HCT116 (cell line): ENCODE measurements around the gene GRID2. TPM values are rescaled to one million over a fixed set of nuclear protein-coding genes. Genes with fewer than 3 reads are reported as not detected.

Experiments
- ATAC-seq: fragments of 200-7000 bp; cut with Tn5 transposase; 2 replicates; pipeline ENCODE4 v1.9.1; 2020; ENCODE audit warnings: mild to moderate bottlenecking, moderate library complexity
- BruUV-seq: library from RNA; stranded (reverse); fragments of 400-500 nt; replicated peaks from 2 replicates; lab custom pipeline; 2021; lab: Mats Ljungman, UMichigan
- CTCF ChIA-PET: fragments of 300-600 bp; sonication (Branson Sonifier 250); formaldehyde crosslinking; loops from one replicate; lab custom pipeline; 2021; ENCODE audit warnings: antibody characterized with exemption; lab: Charles Lee
- POLR2A ChIA-PET: fragments of 300-600, 350-600 bp; sonication (Branson Sonifier 250); formaldehyde crosslinking; loops from one replicate; lab custom pipeline; 2021; ENCODE audit warnings: antibody characterized with exemption; lab: Charles Lee
- RAD21 ChIA-PET, 2 experiments: fragments of 300-600 bp; sonication (Branson Sonifier 250); formaldehyde crosslinking; loops; one replicate each; lab custom pipeline; 2023; ENCODE audit warnings: low total read pairs in 2 of 2; ENCODE audit not compliant: uncharacterized antibody in 2 of 2, unreplicated experiment in 2 of 2, low non-redundant PET in 1 of 2; lab: Charles Lee
- DNase-seq: peaks from one replicate; pipeline ENCODE4 v3.0.0-alpha.2; 2010; ENCODE audit warnings: low read depth, low spot score
- H2AFZ ChIP-seq: fragments of 200-600 bp; shearing (Covaris generic), sonication (generic); 2 replicates; pipeline ENCODE4 v1.6.1; 2017; ENCODE audit warnings: low read depth, mixed run types, mixed read lengths, antibody characterized with exemption, low read length; ENCODE audit not compliant: poor library complexity, severe bottlenecking
- H3K27ac ChIP-seq: 2 replicates; pipeline ENCODE4 v1.5.1; 2012; ENCODE audit warnings: low read depth, low read length
- H3K27me3 ChIP-seq: fragments of 200-600 bp; sonication (generic); 2 replicates; pipeline ENCODE4 v1.6.1; 2016; ENCODE audit warnings: mixed run types, low read length, mixed read lengths; ENCODE audit not compliant: insufficient read depth
- H3K36me3 ChIP-seq, 2 experiments: fragments of 200-500 bp in 1 of 2; fragments of 200-600 bp in 1 of 2; sonication (Bioruptor generic) in 1 of 2; sonication (generic) in 1 of 2; 2 replicates each; pipeline versions ENCODE4 v1.5.1 to v1.6.1; 2014 to 2016; ENCODE audit warnings: low read length in 2 of 2, inconsistent platforms in 1 of 2, mixed read lengths in 1 of 2, mixed run types in 1 of 2; ENCODE audit not compliant: insufficient read depth in 2 of 2, control insufficient read depth in 1 of 2
- H3K4me1 ChIP-seq, 2 experiments: fragments of 200-600 bp in 1 of 2; sonication (generic) in 1 of 2; 2 replicates each; pipeline versions ENCODE4 v1.5.1 to v1.6.1; 2012 to 2017; ENCODE audit warnings: low read length in 2 of 2, inconsistent platforms in 1 of 2, mild to moderate bottlenecking in 1 of 2, mixed read lengths in 1 of 2, mixed run types in 1 of 2, moderate library complexity in 1 of 2; ENCODE audit not compliant: insufficient read depth in 2 of 2, control insufficient read depth in 1 of 2
- H3K4me2 ChIP-seq: fragments of 200-600 bp; sonication (generic); 2 replicates; pipeline ENCODE4 v1.6.1; 2017; ENCODE audit warnings: mixed run types, low read length, mixed read lengths
- H3K4me3 ChIP-seq, 2 experiments: fragments of 200-600 bp in 1 of 2; sonication (generic) in 1 of 2; replicated peaks in 1 of 2; 2 replicates each; pipeline ENCODE4 v1.5.1; 2011 to 2016; ENCODE audit warnings: low read length in 2 of 2, control low read depth in 1 of 2, low read depth in 1 of 2, mild to moderate bottlenecking in 1 of 2, mixed read lengths in 1 of 2, mixed run types in 1 of 2
- H3K79me2 ChIP-seq: fragments of 200-600 bp; sonication (generic); 2 replicates; pipeline ENCODE4 v1.6.1; 2017; ENCODE audit warnings: mild to moderate bottlenecking, mixed run types, low read length, moderate library complexity, mixed read lengths; ENCODE audit not compliant: insufficient read depth
- H3K9ac ChIP-seq: fragments of 200-600 bp; sonication (generic); 2 replicates; pipeline ENCODE4 v1.6.1; 2016; ENCODE audit warnings: low read length, mixed read lengths
- H3K9me2 ChIP-seq: fragments of 200-600 bp; sonication (generic), shearing (Covaris generic); 2 replicates; pipeline ENCODE4 v1.6.1; 2017; ENCODE audit warnings: mixed run types, mild to moderate bottlenecking, moderate library complexity; ENCODE audit not compliant: insufficient read depth
- H3K9me3 ChIP-seq, 2 experiments: fragments of 200-500 bp in 1 of 2; fragments of 200-600 bp in 1 of 2; sonication (Bioruptor generic) in 1 of 2; sonication (generic) in 1 of 2; 2 replicates each; pipeline ENCODE4 v1.6.1; 2014 to 2017; ENCODE audit warnings: low read length in 2 of 2, mixed read lengths in 2 of 2, inconsistent platforms in 1 of 2, low read depth in 1 of 2, mild to moderate bottlenecking in 1 of 2, mixed run types in 1 of 2, moderate library complexity in 1 of 2; ENCODE audit not compliant: control insufficient read depth in 1 of 2, insufficient read depth in 1 of 2
- H4K20me1 ChIP-seq: fragments of 200-600 bp; sonication (generic), shearing (Covaris generic); 2 replicates; pipeline ENCODE4 v1.6.1; 2017; ENCODE audit warnings: mixed run types, mild to moderate bottlenecking, moderate library complexity; ENCODE audit not compliant: insufficient read depth
- EZH2 ChIP-seq: fragments of 200-600 bp; sonication (generic); IDR thresholded peaks from 2 replicates; pipeline ENCODE4 v1.6.1; 2017; ENCODE audit warnings: antibody characterized with exemption, mixed run types
- JUND ChIP-seq: IDR thresholded peaks from 2 replicates; pipeline ENCODE4 v1.6.1; 2012
- POLR2A ChIP-seq: IDR thresholded peaks from 2 replicates; pipeline ENCODE4 v1.7.0; 2011; ENCODE audit warnings: borderline replicate concordance; ENCODE audit not compliant: insufficient read depth, insufficient read length; ENCODE audit errors: extremely low read depth
- RAD21 ChIP-seq: IDR thresholded peaks from 2 replicates; pipeline ENCODE4 v1.6.1; 2012; ENCODE audit warnings: low read depth, mild to moderate bottlenecking
- SP1 ChIP-seq: IDR thresholded peaks from 2 replicates; pipeline ENCODE4 v1.6.1; 2012; ENCODE audit warnings: low read depth
- YY1 ChIP-seq: IDR thresholded peaks from 2 replicates; pipeline ENCODE4 v1.6.1; 2011; ENCODE audit warnings: low read length, low read depth, moderate library complexity, mild to moderate bottlenecking; ENCODE audit not compliant: insufficient replicate concordance; ENCODE audit errors: extremely low read depth
- intact Hi-C: fragments of 100-400 bp; cut with micrococcal nuclease; formaldehyde crosslinking; loops from 2 replicates; pipeline ENCODE4 v1.10.0; 2022
- total RNA-seq: library from RNA; stranded (reverse); gene quantifications from one replicate; pipeline ENCODE4 v1.2.1, GENCODE V29; 2021; ENCODE audit not compliant: unreplicated experiment
- TF ChIP-seq, protein P1 (sequence below), 3 experiments: fragments of 200-600 bp in 1 of 3; sonication (generic) in 1 of 3; IDR thresholded peaks in 2 of 3; conservative IDR thresholded peaks in 1 of 3; 2 replicates each; pipeline ENCODE4 v1.5.1; 2012 to 2017; ENCODE audit warnings: low read depth in 2 of 3, low read length in 2 of 3, antibody characterized with exemption in 1 of 3, borderline replicate concordance in 1 of 3, control low read depth in 1 of 3, mild to moderate bottlenecking in 1 of 3, mixed read lengths in 1 of 3, mixed run types in 1 of 3, moderate library complexity in 1 of 3; ENCODE audit not compliant: insufficient read depth in 1 of 3

GRID2 gene
- total RNA-seq, 1 experiment from 2014 or later, result not detected

DNA sequence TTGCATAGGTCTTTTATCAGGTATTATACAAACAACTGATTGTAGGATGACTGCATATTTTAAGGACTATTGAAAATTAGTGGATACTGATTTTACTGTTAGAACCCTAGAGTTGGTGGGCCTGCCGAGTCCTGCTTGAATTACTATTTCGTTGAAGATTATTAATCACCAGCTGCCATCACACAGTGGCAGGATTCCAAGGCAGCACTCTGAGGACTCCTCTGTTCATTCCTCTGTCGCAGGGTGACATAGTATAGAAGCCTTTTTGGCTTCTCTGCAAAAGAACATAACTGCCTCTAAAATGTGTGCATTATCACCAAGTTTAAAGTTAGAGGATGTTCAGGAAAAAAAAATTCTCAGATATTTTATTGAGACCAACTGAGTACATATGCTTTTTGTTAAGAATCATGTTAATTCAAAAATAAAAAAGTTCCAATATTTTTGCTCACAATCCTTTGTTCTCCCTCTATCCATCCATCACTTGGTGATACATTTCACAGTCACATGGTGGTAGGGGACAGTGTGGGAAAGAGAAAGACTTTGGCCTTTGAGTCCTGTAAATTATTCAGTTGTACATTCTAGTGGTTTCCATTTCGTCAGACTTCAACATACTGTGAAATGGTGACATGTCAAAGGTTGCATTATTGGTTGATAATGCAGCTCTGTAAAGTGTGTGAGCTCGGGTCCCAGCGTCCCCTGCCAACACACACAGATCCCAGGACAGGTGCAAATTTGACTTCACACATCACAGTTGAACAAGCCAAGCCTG, 332.5 kb downstream of the GRID2 start:
- no peaks in the 10 kb centered on the region for H3K79me2 ChIP-seq
- CTCF ChIA-PET, result no interaction called here

DNA sequence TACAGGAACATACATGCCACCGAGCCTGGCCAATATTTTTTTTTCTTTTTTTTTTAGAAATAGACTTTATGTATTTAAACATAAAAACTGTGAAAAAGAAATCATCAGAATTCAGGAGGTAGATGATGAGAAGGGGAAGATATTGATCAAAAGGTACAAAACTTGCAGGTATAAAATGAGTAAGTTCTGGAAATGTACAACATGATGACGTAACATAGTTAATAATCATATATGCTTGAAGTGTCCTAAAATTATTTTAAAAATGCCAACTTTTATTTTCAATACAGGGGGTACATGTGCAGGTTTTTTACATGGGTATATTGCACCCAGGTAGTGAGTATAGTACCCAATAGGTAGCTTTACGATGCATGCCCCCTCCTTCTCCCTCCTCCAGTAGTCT, 337.6 kb downstream of the GRID2 start:
- POLR2A ChIA-PET, result no interaction called here
- H3K4me1 ChIP-seq, result no peaks in the 10 kb centered on the region
- CTCF ChIA-PET, result no interaction called here
- RAD21 ChIA-PET, result no interaction called here
- no peaks in the 10 kb centered on the region for H3K9me3 ChIP-seq
- H2AFZ ChIP-seq, result no peak overlapping the region
- no peak for ATAC-seq
- no peak for DNase-seq
- no peak overlapping the region for H3K4me3 ChIP-seq
- no peak overlapping the region for H3K9ac ChIP-seq
- no peak overlapping the region for H3K27ac ChIP-seq
- no peaks in the 10 kb centered on the region for H4K20me1 ChIP-seq
- no peaks in the 10 kb centered on the region for H3K36me3 ChIP-seq
- no peaks in the 10 kb centered on the region for H3K27me3 ChIP-seq
- H3K79me2 ChIP-seq, result no peaks in the 10 kb centered on the region
- no peaks in the 10 kb centered on the region for H3K9me2 ChIP-seq
- TF ChIP-seq SP1 (no peak), RAD21 (no peak), YY1 (no peak)
- TF ChIP-seq, protein P1, sequence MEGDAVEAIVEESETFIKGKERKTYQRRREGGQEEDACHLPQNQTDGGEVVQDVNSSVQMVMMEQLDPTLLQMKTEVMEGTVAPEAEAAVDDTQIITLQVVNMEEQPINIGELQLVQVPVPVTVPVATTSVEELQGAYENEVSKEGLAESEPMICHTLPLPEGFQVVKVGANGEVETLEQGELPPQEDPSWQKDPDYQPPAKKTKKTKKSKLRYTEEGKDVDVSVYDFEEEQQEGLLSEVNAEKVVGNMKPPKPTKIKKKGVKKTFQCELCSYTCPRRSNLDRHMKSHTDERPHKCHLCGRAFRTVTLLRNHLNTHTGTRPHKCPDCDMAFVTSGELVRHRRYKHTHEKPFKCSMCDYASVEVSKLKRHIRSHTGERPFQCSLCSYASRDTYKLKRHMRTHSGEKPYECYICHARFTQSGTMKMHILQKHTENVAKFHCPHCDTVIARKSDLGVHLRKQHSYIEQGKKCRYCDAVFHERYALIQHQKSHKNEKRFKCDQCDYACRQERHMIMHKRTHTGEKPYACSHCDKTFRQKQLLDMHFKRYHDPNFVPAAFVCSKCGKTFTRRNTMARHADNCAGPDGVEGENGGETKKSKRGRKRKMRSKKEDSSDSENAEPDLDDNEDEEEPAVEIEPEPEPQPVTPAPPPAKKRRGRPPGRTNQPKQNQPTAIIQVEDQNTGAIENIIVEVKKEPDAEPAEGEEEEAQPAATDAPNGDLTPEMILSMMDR (IDR thresholded peaks at IDR 0.05 in 2 of 3, conservative IDR thresholded peaks at IDR 0.05 in 1 of 3; ENCODE audit: borderline replicate concordance in 1 of 3, insufficient read depth in 1 of 3, low read depth in 2 of 3, low read length in 2 of 3), result no peak
- intact Hi-C loops, result no loop called here
- H3K4me2 ChIP-seq, result no peak overlapping the region
- no TSS peak for BruUV-seq

More for the DNA sequence above, 332.5 kb downstream of the GRID2 start:
- ChIA-PET POLR2A (no interaction called here), RAD21 (no interaction called here)
- H3K9ac ChIP-seq, result no peak overlapping the region
- H3K4me2 ChIP-seq, result no peak overlapping the region
- no peak overlapping the region for H3K27ac ChIP-seq
- H4K20me1 ChIP-seq, result no peaks in the 10 kb centered on the region
- H2AFZ ChIP-seq, result no peak overlapping the region
- no TSS peak for BruUV-seq
- no peaks in the 10 kb centered on the region for H3K9me2 ChIP-seq
- H3K9me3 ChIP-seq, result no peaks in the 10 kb centered on the region
- intact Hi-C loops, result no loop called here
- H3K4me3 ChIP-seq, result no peak overlapping the region
- H3K36me3 ChIP-seq, result no peaks in the 10 kb centered on the region
- H3K4me1 ChIP-seq, result no peaks in the 10 kb centered on the region
- ATAC-seq (no peak), DNase-seq (no peak)
- H3K27me3 ChIP-seq, result no peaks in the 10 kb centered on the region
- no peak for TF ChIP-seq EZH2
- no peak for TF ChIP-seq POLR2A
- TF ChIP-seq JUND, result no peak
